ENCODE data around the gene STEAP3.
"Not testable (repeated sequence)": the region's sequence is repeated elsewhere in the genome, so short reads cannot be mapped to it uniquely, and the experiment has no call there.

Gene STEAP3

GRCh38 chr2:119265693-119266066, 42.0 kb downstream of the STEAP3 start:
- no peak for DNase-seq

GRCh38 chr2:119266091-119266589, 42.5 kb downstream of the STEAP3 start:
- no peak for DNase-seq

GRCh38 chr2:119267604-119268003, 44.0 kb downstream of the STEAP3 start:
- no peak for DNase-seq

GRCh38 chr2:119276864-119277263, 53.2 kb downstream of the STEAP3 start:
- DNase-seq: no peak

- DNase-seq: not testable (repeated sequence)
Measured at GRCh38 chr2:119278385-119278784, 54.8 kb downstream of the STEAP3 start.

GRCh38 chr2:119278946-119279345, 55.3 kb downstream of the STEAP3 start:
- DNase-seq: no peak

- no peak for DNase-seq
Measured at GRCh38 chr2:119279666-119280065, 56.0 kb downstream of the STEAP3 start.

- DNase-seq: no peak
Measured at GRCh38 chr2:119280680-119281079, 57.0 kb downstream of the STEAP3 start.

GRCh38 chr2:119282146-119282995, 58.7 kb downstream of the STEAP3 start:
- DNase-seq: no peak

GRCh38 chr2:119282996-119283511, 59.4 kb downstream of the STEAP3 start:
- no peak for DNase-seq

GRCh38 chr2:119283873-119284331, 60.3 kb downstream of the STEAP3 start:
- DNase-seq: no peak

- no peak for DNase-seq
Measured at GRCh38 chr2:119286661-119287060, 63.0 kb downstream of the STEAP3 start.

GRCh38 chr2:119288576-119288975, 64.9 kb downstream of the STEAP3 start:
- no peak for DNase-seq

- no peak for DNase-seq
Measured at GRCh38 chr2:119289093-119289492, 65.5 kb downstream of the STEAP3 start.

- DNase-seq: no peak
Measured at GRCh38 chr2:119289642-119290041, 66.0 kb downstream of the STEAP3 start.

- DNase-seq: no peak
Measured at GRCh38 chr2:119290859-119291587, 67.4 kb downstream of the STEAP3 start.

GRCh38 chr2:119291588-119292167, 68.0 kb downstream of the STEAP3 start:
- no peak for DNase-seq

- no peak for DNase-seq
Measured at GRCh38 chr2:119292226-119292625, 68.6 kb downstream of the STEAP3 start.

- no peak for DNase-seq
Measured at GRCh38 chr2:119293254-119293653, 69.6 kb downstream of the STEAP3 start.

- no peak for DNase-seq
Measured at GRCh38 chr2:119293900-119294299, 70.3 kb downstream of the STEAP3 start.

- no peak for DNase-seq
Measured at GRCh38 chr2:119294671-119295070, 71.0 kb downstream of the STEAP3 start.

- no peak for DNase-seq
Measured at GRCh38 chr2:119295688-119296375, 72.2 kb downstream of the STEAP3 start.

GRCh38 chr2:119301413-119301812, 77.8 kb downstream of the STEAP3 start:
- no peak for DNase-seq
